Activated B cell treated with CpG ODN at 0.5 μM for 24 hours (primary cell): ENCODE measurements around the gene MOSMO. TPM values are rescaled to one million over a fixed set of nuclear protein-coding genes. Genes with fewer than 3 reads are reported as not detected.

Source experiments
- ATAC-seq: fragments of 200-7000 bp; cut with Tn5 transposase; one replicate; pipeline ENCODE4 v1.10.0; 2021; ENCODE audit warnings: low read depth, mild to moderate bottlenecking, moderate library complexity
- CTCF ChIA-PET: fragments of 350-600 bp; sonication (Branson Sonifier 250); formaldehyde crosslinking; loops from one replicate; lab custom pipeline; 2021; ENCODE audit warnings: antibody characterized with exemption; lab: Charles Lee
- POLR2A ChIA-PET: fragments of 350-600 bp; sonication (Branson Sonifier 250); formaldehyde crosslinking; loops from one replicate; lab custom pipeline; 2021; ENCODE audit warnings: antibody characterized with exemption; lab: Charles Lee
- DNase-seq: peaks from one replicate; pipeline ENCODE4 v3.0.0; 2022
- H3K27ac Mint-ChIP-seq: one replicate; pipeline ENCODE4 v1.8.0; 2020; ENCODE audit warnings: mixed read lengths
- H3K27me3 Mint-ChIP-seq: one replicate; pipeline ENCODE4 v1.8.0; 2021; ENCODE audit warnings: mixed read lengths
- H3K36me3 Mint-ChIP-seq: one replicate; pipeline ENCODE4 v1.8.0; 2021; ENCODE audit warnings: low read depth, mixed read lengths
- H3K4me1 Mint-ChIP-seq: one replicate; pipeline ENCODE4 v1.8.0; 2021; ENCODE audit warnings: mixed read lengths
- H3K4me3 Mint-ChIP-seq: one replicate; pipeline ENCODE4 v1.8.0; 2020; ENCODE audit warnings: mild to moderate bottlenecking, mixed read lengths
- H3K9me3 Mint-ChIP-seq: one replicate; pipeline ENCODE4 v1.8.0; 2020; ENCODE audit warnings: mixed read lengths
- intact Hi-C: fragments of 100-400 bp; cut with micrococcal nuclease; formaldehyde crosslinking; loops from one replicate; pipeline ENCODE4 v1.15.1; 2024
- total RNA-seq: library from RNA; stranded (reverse); gene quantifications from 2 replicates; pipeline ENCODE4 v1.2.3, GENCODE V29; 2022
- TF ChIP-seq, protein P1 (sequence below): fragments of 200-600 bp; IDR thresholded peaks from one replicate; pipeline ENCODE4 v1.8.0; 2022; ENCODE audit warnings: antibody characterized with exemption, mild to moderate bottlenecking

Gene MOSMO
- total RNA-seq, 1 donor from 2014 or later: 21.3 TPM

GRCh38 chr16:22081050-22081449 is 73.1 kb downstream of the MOSMO start:
- CTCF ChIA-PET: no interaction called here
- no peaks in the 10 kb centered on the region for H3K4me1 Mint-ChIP-seq
- ATAC-seq: no peak

GRCh38 chr16:22086440-22086839 is 78.5 kb downstream of the MOSMO start:
- ATAC-seq: no peak
- no peak overlapping the region for H3K4me3 Mint-ChIP-seq
- no peaks in the 10 kb centered on the region for H3K4me1 Mint-ChIP-seq
- H3K9me3 Mint-ChIP-seq: no peaks in the 10 kb centered on the region
- CTCF ChIA-PET: no interaction called here
- no peak for DNase-seq
- H3K27me3 Mint-ChIP-seq: no peaks in the 10 kb centered on the region
- H3K27ac Mint-ChIP-seq: no peak overlapping the region
- TF ChIP-seq, protein P1, sequence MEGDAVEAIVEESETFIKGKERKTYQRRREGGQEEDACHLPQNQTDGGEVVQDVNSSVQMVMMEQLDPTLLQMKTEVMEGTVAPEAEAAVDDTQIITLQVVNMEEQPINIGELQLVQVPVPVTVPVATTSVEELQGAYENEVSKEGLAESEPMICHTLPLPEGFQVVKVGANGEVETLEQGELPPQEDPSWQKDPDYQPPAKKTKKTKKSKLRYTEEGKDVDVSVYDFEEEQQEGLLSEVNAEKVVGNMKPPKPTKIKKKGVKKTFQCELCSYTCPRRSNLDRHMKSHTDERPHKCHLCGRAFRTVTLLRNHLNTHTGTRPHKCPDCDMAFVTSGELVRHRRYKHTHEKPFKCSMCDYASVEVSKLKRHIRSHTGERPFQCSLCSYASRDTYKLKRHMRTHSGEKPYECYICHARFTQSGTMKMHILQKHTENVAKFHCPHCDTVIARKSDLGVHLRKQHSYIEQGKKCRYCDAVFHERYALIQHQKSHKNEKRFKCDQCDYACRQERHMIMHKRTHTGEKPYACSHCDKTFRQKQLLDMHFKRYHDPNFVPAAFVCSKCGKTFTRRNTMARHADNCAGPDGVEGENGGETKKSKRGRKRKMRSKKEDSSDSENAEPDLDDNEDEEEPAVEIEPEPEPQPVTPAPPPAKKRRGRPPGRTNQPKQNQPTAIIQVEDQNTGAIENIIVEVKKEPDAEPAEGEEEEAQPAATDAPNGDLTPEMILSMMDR: no peak
- intact Hi-C loops: no loop called here
- POLR2A ChIA-PET: no interaction called here
- peaks cover 15% of the 10 kb centered on the region for H3K36me3 Mint-ChIP-seq

More at GRCh38 chr16:22081050-22081449, 73.1 kb downstream of the MOSMO start:
- no peaks in the 10 kb centered on the region for H3K27me3 Mint-ChIP-seq
- POLR2A ChIA-PET: no interaction called here
- intact Hi-C loops: no loop called here
- H3K4me3 Mint-ChIP-seq: no peak overlapping the region
- peaks cover 26% of the 10 kb centered on the region for H3K36me3 Mint-ChIP-seq
- DNase-seq: no peak
- no peaks in the 10 kb centered on the region for H3K9me3 Mint-ChIP-seq
- TF ChIP-seq, protein P1: no peak
- H3K27ac Mint-ChIP-seq: no peak overlapping the region

DNA sequence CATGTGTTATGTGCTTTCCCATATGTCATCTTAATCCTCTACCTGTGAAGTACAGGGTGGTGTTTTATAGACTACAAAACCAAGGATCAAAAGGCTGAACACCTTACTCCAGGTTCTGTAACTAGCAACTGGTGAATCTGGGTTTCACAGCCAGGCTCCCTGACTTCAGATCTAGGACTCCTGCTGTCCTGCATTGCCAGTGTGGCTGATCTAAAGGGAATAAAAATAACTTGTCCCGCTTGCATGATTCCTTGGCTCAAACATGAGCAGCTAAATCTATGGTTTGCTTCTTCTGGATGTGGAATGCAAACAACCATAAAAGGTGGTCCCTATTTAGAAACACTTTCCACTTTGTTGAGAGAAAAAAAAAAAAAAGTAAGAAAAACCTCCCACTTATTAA is 80.7 kb downstream of the MOSMO start:
- Mint-ChIP-seq H3K27ac (no peak overlapping the region), H3K36me3 (peaks cover 13% of the 10 kb centered on the region), H3K27me3 (no peaks in the 10 kb centered on the region), H3K9me3 (no peaks in the 10 kb centered on the region), H3K4me1 (no peaks in the 10 kb centered on the region), H3K4me3 (no peak overlapping the region)
- intact Hi-C loops: no loop called here
- CTCF ChIA-PET: interaction anchor here (1.2 to 1.4 kb wide), 2 partner anchors 11 to 88 kb away, joined by 4 to 7 read pairs; no protein-coding TSS in a partner anchor
- TF ChIP-seq, protein P1: no peak
- no peak for ATAC-seq
- DNase-seq: no peak
- POLR2A ChIA-PET: no interaction called here

GRCh38 chr16:22089910-22090309 is 82.0 kb downstream of the MOSMO start:
- H3K4me3 Mint-ChIP-seq: no peak overlapping the region
- ChIA-PET POLR2A (no interaction called here), CTCF (interaction anchor here (1.4 kb wide), 3 partner anchors 9 to 90 kb away, joined by 4 to 14 read pairs (median 4); no protein-coding TSS in a partner anchor)
- DNase-seq (no peak), ATAC-seq (no peak)
- peaks cover 2% of the 10 kb centered on the region for H3K4me1 Mint-ChIP-seq
- H3K9me3 Mint-ChIP-seq: no peaks in the 10 kb centered on the region
- TF ChIP-seq, protein P1: no peak
- no peak overlapping the region for H3K27ac Mint-ChIP-seq
- intact Hi-C loops: no loop called here
- peaks cover 10% of the 10 kb centered on the region for H3K36me3 Mint-ChIP-seq
- peaks cover under 1% of the 10 kb centered on the region for H3K27me3 Mint-ChIP-seq

DNA sequence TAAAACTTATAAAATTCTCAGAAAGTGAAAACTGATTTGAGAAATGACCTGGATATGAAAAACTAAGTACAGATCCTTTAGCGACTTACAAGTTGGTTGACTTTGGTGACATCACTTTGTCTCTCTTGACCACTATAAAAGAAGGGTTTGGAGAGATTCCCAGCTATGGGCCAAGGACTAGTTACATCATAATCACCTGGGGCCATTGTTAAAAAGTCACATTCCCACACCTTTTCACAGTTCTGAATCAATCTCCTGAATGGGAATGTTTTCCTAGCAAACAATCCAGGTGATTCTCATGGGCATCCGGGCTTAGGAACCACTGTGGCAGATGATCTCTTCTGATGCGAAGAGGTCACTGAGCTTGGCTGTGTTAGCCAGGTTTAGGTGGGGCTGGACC is 83.8 kb downstream of the MOSMO start:
- H3K36me3 Mint-ChIP-seq: peaks cover 2% of the 10 kb centered on the region
- peaks cover 2% of the 10 kb centered on the region for H3K4me1 Mint-ChIP-seq
- peaks cover 5% of the 10 kb centered on the region for H3K27me3 Mint-ChIP-seq
- ATAC-seq: no peak
- intact Hi-C loops: no loop called here
- ChIA-PET CTCF (interaction anchor here (1.2 kb wide), 1 partner anchor 14 kb away, joined by 3 read pairs; no protein-coding TSS in a partner anchor), POLR2A (no interaction called here)
- TF ChIP-seq, protein P1: no peak
- no peak overlapping the region for H3K27ac Mint-ChIP-seq
- no peak for DNase-seq
- H3K9me3 Mint-ChIP-seq: no peaks in the 10 kb centered on the region
- no peak overlapping the region for H3K4me3 Mint-ChIP-seq
